ENCODE results near the gene UBE2G1.

- TF ChIP-seq CTCF (IDR thresholded peaks at IDR 0.05; ENCODE audit: low read depth, low read length, missing input control) (no peak), MAX (IDR thresholded peaks at IDR 0.05) (no peak), RAD21 (IDR thresholded peaks at IDR 0.05) (no peak), YY1 (IDR thresholded peaks at IDR 0.05) (no peak), RXRA (IDR thresholded peaks at IDR 0.05) (no peak), TAF1 (conservative IDR thresholded peaks at IDR 0.05) (no peak)
Measured at GRCh38 chr17:4333041-4333440, 33.4 kb downstream of the UBE2G1 start.

Data from liver (tissue), 3 donors.